HG02623 (cell line): ENCODE data around the gene FEZ2.

Experiments
- ATAC-seq: cut with Tn5 transposase; IDR thresholded peaks from one replicate; pipeline ENCODE4 v1.9.1; 2021; ENCODE audit warnings: moderate library complexity; ENCODE audit not compliant: unreplicated experiment

Gene FEZ2

DNA sequence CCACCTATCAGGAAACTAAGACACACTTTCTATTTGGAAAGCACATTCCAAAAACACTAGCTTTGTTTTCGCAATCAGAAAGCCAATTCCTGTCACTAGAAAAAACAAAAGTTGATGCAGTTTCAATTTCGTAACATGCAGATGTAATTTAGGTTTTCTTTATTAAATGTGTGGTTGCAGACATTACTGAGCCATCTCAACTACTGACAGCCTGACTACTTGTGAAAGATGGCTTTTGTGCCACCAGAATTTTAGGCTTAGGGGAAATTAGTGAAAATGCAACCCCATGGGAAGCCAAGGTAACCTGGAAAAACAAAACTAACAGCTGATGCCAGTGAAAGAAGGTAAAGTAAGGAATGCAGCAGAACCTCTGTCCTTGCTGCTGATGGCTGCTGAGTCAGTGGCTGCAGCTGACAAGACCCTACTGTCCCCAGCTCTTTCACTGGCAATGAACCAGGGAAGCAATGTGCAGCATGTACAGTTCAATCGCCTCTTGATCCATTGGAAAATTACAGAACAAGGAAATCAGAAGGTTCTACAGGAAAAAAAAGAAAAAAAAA, 34.9 kb downstream of the FEZ2 start:
- ATAC-seq, result no peak

DNA sequence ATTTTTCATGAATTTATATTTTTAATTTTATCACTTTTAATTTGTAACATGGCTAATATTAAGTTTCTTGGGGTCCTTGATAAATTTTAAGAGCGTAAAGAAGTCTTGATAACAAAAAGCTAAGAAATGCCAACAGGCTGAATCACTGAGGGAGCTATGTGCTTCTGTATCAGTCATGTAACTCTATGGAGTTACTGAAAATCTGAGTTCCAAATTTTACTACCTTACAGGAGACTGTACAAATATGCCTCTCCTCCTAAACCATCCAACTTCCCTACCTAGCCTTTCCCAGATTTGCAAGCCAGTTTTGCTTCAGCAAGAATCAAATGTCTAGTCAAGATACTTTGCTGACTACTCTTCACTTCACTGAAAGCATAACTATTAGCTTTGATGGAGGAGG, 35.7 kb downstream of the FEZ2 start:
- ATAC-seq, result no peak

DNA sequence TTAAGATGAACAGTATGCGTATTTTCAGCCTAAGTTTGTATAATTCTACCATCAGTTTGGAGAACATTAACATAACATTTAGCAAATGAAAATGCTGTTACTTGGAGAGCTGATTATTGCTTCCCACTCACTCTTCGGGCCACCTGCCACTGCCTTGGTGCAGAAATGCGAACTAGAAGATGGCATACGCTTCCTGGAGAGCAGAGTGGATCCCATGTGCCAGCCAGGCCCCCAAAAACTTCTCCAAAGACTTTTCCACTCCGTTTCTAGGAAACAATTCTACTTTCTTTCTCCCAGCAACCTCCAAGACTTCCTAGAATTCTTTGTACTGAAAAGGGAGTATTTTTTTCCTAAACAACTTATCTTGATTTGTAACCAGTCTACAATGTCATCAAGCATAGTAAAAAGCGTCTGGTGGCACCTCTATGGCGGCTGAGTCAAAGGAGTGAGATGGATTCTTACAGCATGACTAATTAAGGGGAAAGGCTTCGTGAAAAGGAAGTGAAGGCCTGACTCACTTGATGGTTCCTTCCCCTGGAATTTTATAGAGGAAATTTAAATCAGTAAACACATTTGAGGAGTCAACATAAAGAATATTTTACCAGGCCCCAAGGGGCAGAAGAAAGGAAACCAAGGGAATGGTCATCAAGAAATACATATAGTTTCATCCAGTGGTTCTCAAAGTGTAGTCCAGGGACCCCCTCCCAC, 36.6 kb downstream of the FEZ2 start:
- ATAC-seq, result no peak

DNA sequence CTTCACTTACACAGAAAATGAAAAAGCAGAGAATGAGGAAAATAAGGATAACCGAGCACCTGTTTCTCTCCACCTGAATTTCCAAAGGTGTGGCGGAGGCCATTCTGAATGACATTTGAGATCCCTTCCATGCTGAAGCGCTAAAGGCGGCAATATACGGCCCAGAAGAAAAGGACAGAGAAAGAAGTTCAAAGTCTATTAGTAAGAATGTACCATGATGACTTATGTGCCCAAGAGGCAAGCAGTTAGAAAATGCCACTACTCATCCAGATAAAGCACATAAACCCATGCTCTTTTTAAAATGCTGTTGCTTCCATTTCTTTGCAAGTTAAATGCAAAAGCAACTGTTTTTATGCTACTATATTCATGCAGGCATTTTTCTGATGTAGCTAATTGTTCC, 37.2 kb downstream of the FEZ2 start:
- no peak for ATAC-seq

DNA sequence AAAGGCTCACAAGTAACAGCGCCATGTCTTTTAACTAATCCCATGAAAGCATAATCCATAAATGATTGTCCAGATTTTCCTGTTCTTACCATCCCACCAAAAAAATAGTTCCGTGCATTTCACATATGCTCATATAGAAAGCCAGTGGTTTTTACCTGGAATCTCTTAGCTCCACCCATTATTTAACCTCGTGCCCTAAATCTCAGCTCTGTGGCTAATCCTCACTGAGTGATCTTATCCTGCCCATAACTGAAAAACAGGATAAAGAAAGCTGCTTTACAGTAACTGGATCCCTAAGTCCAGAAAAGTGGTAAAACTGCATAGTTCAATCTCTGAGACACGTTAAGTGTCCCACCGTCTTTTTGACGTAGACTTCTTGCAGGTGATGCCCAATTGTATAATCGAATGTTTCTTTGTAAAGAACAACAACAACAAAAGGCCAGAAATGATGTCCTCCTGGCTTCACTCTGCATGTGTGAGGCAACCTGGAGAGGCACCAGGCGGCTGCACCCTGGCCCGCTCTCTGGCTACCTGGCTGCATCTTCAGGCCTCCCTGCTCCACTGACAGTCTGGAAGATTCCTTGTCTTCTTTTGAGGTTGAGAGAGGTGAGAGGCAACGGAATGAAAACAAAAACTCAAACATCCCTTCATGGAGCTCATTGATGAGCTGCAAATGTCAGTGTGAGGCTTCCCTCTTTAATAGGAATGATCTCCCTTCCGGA, 38.6 kb downstream of the FEZ2 start:
- no peak for ATAC-seq

DNA sequence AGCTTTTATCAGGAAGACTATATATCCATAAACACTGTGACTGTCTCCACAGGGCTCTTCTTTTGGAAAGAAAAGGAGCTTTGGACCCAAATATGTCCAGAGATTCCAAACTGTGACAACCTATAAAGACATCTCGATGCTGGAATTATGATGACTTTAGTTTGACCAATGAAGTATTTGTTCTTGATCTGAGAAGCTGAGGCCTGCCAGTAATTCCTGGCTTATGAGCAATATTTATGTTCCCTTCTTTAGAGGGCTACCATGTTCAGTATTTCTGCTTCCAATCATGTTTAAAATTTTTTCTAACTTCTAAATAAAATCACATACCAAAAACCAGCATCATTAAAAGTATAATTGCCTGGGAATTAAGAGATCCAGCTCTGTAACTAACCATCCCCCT, 41.1 kb downstream of the FEZ2 start:
- no peak for ATAC-seq

DNA sequence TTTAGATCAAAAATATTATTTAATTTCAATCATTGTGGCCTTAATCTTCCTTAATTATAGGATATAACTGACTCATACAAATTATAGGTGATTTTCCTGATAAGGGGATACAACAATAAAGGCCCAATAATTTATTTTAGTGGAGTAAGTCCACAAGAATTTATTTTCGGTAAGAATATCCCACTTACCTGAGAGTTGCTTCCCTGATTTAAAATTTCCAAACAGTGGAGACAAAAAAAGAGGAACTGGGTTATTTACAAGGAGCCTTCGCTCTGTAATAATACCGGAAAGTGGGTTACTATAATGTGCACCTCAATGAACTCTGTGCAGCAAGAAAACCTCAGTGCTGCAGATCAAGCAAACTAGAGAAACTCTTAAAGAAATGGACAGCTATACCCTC, 42.2 kb downstream of the FEZ2 start:
- ATAC-seq, result no peak

DNA sequence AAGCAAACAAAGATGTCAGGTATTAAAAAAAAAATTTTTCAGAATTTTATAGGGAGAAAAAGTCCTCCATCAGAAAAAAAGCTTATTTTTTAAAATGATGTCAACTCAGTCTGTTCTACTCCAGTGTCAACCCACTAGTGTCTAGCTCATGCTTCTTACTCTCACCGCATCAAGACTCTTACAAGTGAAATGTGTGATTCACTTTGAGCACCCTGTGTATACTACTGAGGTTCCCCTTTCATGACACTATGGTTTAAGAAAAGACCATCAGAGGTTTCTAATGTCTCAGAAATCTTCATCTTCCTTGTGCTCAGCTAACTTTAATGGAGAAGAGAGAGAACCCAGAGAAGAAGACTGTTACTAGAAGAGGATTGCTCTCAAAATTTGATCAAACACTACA, 43.4 kb downstream of the FEZ2 start:
- ATAC-seq, result no peak

DNA sequence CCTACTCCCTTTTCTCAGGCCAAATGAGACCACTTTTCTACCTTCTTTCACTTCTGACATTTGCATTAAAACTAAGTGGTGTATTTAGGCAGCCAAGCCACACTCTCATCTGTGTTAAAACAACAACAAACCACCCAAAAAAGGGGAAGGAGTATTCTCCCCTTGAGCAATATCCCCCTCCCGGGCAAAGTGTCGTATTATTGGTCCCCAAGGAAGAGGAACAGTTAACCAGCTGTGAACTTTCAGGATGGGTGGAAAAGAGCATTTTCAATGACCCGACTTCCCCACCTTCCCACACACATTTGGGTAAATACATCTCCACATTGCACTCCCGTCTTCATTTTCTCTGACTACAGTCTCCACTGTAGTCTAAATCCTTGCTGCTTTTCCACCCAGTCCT, 44.3 kb downstream of the FEZ2 start:
- no peak for ATAC-seq

DNA sequence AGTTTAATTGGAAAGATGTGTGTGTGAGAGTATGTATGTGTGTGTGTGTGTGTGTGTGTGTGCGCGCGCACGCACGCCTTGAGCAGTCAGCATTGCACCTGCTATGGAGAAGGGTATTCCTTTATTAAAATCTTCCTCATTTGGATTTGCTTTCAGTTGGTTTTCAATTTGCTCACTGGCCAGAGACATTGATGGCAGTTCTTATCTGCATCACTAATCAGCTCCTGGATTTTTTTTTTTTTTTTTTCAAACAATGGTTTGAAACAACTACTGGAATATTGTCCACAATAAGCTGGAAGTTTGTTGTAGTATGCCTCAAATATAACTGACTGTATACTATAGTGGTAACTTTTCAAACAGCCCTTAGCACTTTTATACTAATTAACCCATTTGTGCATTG, 48.0 kb downstream of the FEZ2 start:
- no peak for ATAC-seq

DNA sequence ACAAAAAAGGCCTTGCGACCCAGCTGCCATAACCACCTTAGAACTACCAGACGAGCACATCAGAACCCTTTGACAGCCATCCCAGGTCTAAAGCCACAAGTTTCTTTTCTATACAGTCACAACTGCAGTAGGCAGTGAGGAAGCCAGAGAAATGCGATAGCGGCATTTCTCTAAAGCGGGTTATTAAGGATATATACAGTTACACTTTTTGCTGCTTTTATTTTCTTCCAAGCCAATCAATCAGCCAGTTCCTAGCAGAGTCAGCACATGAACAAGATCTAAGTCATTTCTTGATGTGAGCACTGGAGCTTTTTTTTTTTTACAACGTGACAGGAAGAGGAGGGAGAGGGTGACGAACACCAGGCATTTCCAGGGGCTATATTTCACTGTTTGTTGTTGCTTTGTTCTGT, 48.8 kb downstream of the FEZ2 start:
- no peak for ATAC-seq

DNA sequence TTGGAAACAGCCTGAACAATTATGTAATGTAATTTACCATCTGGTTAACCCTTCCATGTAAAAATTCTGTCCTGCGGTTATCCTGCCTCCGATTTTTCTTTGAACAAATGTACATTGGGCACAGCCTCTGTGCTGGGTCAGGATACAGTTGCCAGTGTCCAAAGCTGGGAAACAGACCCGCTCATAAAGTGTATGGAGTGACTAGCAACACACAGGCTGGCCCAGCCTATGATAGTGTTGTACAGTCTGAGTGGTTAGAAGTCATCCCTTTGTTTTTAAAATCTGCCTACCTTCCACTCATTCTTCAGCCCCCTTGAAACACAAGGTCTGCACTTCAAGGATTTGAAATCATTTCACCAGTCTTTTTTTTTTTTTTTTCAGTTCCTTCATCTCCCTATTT, 50.1 kb downstream of the FEZ2 start:
- no peak for ATAC-seq

DNA sequence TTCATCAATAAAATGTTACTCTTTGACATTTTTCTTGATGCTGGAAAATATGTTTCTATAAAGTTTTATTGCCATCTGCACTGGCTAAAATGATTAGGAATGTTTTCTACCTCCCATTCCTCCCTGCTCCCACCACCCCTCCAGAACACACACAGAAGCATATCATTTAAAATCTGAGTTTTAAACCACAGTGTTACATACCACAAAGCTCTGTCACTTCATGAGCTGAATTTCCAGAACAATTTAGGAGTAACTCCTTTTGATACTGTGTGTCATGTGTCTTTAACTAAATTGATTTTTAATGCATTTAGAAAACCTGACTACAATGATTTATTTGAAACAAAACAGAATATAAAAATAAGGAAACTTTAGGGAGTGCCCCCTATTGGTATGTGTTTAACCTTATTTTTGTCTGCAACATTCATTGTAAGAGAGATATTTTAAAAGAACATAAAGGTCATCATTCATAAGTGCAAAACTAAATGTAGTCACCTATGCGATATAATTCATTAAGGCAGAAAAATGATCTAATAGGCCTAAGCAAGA, 52.0 kb downstream of the FEZ2 start:
- no peak for ATAC-seq

DNA sequence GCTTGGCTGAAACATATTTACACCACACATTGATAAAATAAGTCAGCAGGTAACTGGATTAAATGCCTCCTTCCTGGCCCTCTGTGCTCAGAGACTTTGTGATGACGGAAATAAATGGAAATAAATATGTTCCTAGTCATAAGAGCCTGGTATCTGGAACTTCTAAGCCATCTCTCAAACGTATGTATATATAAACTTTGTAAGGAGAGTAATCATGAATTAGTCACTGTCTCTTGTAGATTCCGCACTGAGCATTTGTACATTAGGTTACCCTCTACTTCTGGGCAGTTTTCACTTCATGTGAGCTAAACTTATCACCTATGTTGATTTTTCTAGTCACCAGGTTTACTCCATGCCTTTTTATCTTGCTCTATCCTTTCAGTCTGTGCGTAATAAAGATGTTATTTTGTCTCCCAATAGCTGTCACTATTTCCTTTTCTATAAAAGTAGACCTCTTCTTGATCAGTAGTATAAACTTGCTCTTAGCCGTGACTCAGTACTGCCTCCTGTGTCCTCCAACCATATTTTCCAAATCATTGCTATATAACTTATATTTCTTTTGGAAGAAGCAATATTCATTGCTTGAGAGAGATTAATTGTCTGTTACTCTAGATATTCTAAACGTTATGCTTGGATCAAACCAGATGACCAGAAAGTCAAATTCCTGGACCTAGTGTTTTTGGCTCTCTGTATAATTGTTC, 53.2 kb downstream of the FEZ2 start:
- ATAC-seq, result no peak

DNA sequence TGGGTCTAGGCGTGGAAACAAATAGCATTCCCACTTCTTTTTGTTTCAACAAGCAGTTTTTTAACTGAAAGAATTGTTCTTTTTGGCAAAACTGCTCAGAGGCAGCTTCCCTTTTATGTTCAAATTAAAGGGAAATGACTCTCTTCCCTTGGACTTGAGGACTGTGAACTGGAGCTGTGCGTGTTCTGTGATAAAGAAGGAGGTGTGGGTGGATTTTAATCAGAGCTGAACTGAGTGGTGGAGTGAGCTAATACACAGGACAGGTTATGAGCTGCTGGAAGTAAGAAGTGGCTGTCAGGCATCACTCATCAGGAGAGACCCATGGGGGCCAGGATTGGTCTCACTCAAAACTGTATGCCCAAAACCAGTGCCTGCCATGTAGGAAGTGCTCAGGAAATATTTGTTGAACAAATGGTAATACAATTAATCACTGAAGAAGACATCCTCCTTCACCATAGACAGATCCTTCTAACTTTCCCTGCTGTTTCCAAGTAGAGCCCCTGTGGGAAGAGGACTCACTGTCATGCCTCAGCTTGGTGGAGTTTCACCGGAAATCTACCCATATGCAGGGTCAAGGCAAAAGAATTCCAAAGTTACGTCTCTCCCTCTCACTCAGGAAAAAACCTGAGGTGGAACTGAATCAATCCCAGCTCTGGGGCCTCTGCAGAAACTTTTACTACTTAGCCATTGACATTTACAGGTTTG, 55.9 kb downstream of the FEZ2 start:
- no peak for ATAC-seq

DNA sequence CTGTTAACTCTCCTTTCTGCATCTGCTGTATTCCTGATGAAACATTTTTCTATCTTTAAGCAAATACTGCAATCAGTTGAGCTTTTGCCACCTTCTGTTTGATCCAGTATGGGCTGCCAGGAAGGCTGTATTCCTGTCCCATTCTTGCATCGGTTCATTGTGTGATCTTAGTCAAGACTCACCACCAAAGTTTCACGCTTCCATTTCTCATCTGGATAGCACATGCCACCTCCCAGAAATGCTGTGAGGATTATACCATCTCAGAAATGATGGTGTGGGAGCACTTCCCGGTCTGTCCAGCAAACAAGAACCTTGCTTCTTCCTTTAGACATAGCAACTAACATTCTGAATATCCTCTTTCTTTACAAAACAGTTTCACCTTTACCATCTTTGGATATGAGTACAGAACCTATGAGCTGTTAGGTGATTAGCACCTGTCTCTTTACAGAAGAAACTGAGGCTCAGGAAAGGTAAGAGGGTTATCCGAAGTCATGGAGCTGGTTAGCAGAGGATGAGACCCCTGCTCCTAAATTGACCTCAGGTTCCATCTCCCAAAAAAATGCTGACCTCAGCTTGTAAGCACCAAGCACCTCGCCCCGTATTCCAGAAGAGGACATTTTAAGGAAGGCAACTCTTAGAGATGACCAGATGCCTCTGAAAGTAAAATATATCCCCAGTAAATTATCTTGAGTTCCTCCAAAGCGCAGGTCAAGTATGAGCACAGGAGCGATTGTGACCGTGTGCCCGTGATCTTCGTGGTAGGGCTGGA, 56.8 kb downstream of the FEZ2 start:
- ATAC-seq, result no peak

DNA sequence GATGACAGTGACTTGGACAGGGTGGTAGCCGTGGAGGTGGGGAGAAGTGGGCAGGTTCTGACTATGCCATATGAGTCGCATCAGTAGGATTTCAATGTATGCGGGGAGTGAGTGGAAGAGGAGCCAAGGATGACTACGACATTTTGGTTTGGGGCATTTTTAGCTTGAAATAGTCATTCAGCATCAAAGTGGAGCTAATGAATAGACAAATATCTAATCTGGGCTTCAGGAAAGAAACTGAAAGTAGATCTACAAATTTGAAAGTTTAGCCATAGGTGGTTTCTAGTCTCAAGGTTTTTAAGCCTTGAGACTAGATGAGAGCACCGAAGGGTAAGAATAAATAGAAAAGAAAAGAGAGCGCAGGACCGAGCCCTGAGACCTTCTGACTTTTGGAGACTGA, 58.3 kb downstream of the FEZ2 start:
- ATAC-seq, result peak; percentile 64

DNA sequence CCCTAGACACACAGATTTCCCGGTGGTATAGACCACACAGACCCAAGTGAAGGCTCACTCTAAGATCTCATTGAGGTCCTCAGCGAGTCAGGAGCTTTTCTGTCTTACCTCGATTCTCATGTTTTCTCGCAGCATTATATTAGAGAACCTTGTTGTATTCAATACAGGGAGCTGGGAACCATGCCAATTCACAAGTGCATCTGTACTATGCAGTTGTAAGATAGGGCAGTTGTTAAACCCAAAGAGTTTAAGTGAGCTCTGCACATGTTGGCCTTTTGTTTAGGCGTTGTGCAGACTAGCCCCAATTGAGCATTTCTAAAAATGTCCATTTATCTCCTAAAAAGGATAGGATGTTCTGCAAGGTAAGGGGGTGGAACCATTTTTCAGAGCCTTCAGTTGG, 59.6 kb downstream of the FEZ2 start:
- ATAC-seq, result no peak

DNA sequence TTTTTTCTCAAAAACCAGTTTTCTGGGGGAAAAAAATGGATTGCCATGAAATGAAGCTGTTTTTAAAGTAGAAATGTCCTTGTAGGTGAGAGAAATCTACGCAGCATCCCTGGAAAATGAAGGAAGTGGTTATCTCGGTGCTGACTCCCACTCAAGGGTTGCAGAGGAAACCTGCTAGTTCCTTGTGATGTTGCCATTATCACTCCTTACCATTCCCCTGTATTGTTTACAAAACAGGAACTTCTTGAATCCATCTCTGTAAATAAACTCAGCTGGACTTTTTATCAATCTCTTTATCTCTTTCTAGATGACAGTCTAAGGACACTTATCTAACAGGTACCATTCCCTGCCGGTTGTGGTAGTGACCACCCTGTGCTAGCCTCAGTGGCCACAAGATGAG, 61.2 kb downstream of the FEZ2 start:
- no peak for ATAC-seq

DNA sequence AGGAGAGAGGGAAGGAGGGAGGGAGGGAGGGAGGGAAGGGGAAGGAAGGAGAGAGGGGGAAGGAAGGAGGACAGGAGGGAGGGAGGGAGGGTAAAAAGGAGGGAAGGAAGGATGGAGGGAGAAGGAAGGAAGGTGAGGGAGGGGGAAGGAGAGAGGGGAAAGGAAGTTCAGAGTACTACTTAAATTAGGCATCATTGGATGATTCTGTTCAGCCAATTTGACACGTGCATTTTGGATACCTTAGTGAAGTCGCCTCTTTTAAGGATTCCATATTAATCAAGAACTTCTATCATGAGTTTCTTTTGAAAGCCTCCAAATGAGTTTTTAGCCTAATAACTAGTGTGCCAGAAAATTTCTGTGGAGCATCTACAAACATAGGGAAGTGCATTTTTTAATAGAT, 62.9 kb downstream of the FEZ2 start:
- ATAC-seq, result no peak
